Peyer's patch (tissue), 4 donors: ENCODE data around the gene COPG2. TPM values are rescaled to one million over a fixed set of nuclear protein-coding genes. Genes with fewer than 3 reads are reported as not detected.
"Not testable (repeated sequence)": the region's sequence is repeated elsewhere in the genome, so short reads cannot be mapped to it uniquely, and the experiment has no call there.

Experiments used
- DNase-seq, 3 donors: peaks; one replicate each; pipeline ENCODE4 v3.0.0-alpha.2; 2017 to 2019
- H3K27ac ChIP-seq, 4 donors: fragments of 200-600 bp; sonication (generic); one replicate each; pipeline ENCODE4 v1.5.1; 2016 to 2019
- H3K27me3 ChIP-seq, 2 donors: fragments of 200-600 bp; sonication (generic); one replicate each; pipeline ENCODE4 v1.5.1; 2019
- H3K36me3 ChIP-seq, 3 donors: fragments of 200-600 bp; sonication (generic); one replicate each; pipeline ENCODE4 v1.5.1; 2016 to 2019
- H3K4me1 ChIP-seq, 4 donors: fragments of 200-600 bp; sonication (generic); one replicate each; pipeline ENCODE4 v1.5.1; 2016 to 2019
- H3K4me3 ChIP-seq, 4 donors: fragments of 200-600 bp; sonication (generic); 1 replicate in 3 of 4; 2 replicates in 1 of 4; pipeline ENCODE4 v1.5.1; 2016 to 2019; ENCODE audit warnings: mild to moderate bottlenecking in 1 of 4
- H3K9me3 ChIP-seq, 4 donors: fragments of 200-600 bp; sonication (generic); one replicate each; pipeline ENCODE4 v1.5.1; 2016 to 2019; ENCODE audit warnings: mild to moderate bottlenecking in 1 of 4
- CTCF ChIP-seq, 6 experiments: fragments of 450-650 bp in 4 of 6; fragments of 200-600 bp in 2 of 6; sonication (generic) in 1 of 6; IDR thresholded peaks; one replicate each; pipeline ENCODE4 v1.5.1; 2017 to 2019; ENCODE audit warnings: antibody characterized with exemption in 6 of 6, mild to moderate bottlenecking in 3 of 6, moderate library complexity in 1 of 6
- POLR2A ChIP-seq, 2 donors: fragments of 450-650 bp; IDR thresholded peaks; one replicate each; pipeline ENCODE4 v1.5.1; 2017; ENCODE audit warnings: antibody characterized with exemption in 2 of 2, mild to moderate bottlenecking in 2 of 2, moderate library complexity in 2 of 2
- total RNA-seq, 4 donors: library from RNA; depleted of rRNA; stranded (reverse); fragments of >200 nt; gene quantifications; one replicate each; pipeline ENCODE4 v1.1.0, GENCODE V29; 2016

COPG2 gene
- total RNA-seq, 4 donors from 2014 or later, result 5.3 to 14.9 (median 12.0) TPM

GRCh38 chr7:130615583-130615982, 53.0 kb downstream of the COPG2 start:
- H3K27ac ChIP-seq, result no peak overlapping the region
- TF ChIP-seq POLR2A (IDR thresholded peaks at IDR 0.05), result no peak
- TF ChIP-seq CTCF (IDR thresholded peaks at IDR 0.05), result no peak
- H3K9me3 ChIP-seq, result no peaks in the 10 kb centered on the region
- H3K36me3 ChIP-seq, result peaks cover 0 to 34% (median 0%) of the 10 kb centered on the region in 3 donors
- H3K4me1 ChIP-seq, result no peaks in the 10 kb centered on the region
- no peaks in the 10 kb centered on the region for H3K27me3 ChIP-seq
- no peak overlapping the region for H3K4me3 ChIP-seq
- DNase-seq, result no peak

GRCh38 chr7:130614449-130614848, 54.1 kb downstream of the COPG2 start:
- no peaks in the 10 kb centered on the region for H3K27me3 ChIP-seq
- no peak overlapping the region for H3K27ac ChIP-seq
- H3K4me1 ChIP-seq, result no peaks in the 10 kb centered on the region
- H3K36me3 ChIP-seq, result peaks cover 0 to 44% (median 0%) of the 10 kb centered on the region in 3 donors
- DNase-seq, result no peak
- H3K9me3 ChIP-seq, result no peaks in the 10 kb centered on the region
- TF ChIP-seq CTCF (IDR thresholded peaks at IDR 0.05), result no peak
- TF ChIP-seq POLR2A (IDR thresholded peaks at IDR 0.05), result no peak
- H3K4me3 ChIP-seq, result no peak overlapping the region

GRCh38 chr7:130611218-130611617, 57.3 kb downstream of the COPG2 start:
- no peak for TF ChIP-seq CTCF (IDR thresholded peaks at IDR 0.05)
- TF ChIP-seq POLR2A (IDR thresholded peaks at IDR 0.05), result no peak
- no peak for DNase-seq
- Histone ChIP-seq H3K4me1 (no peaks in the 10 kb centered on the region), H3K27ac (no peak overlapping the region), H3K9me3 (no peaks in the 10 kb centered on the region), H3K27me3 (no peaks in the 10 kb centered on the region), H3K4me3 (no peak overlapping the region), H3K36me3 (peaks cover 0 to 58% (median 0%) of the 10 kb centered on the region in 3 donors)

GRCh38 chr7:130607066-130607465, 61.5 kb downstream of the COPG2 start:
- H3K27me3 ChIP-seq, H3K4me1 ChIP-seq, H3K9me3 ChIP-seq, DNase-seq, H3K27ac ChIP-seq, H3K4me3 ChIP-seq: not testable (repeated sequence)
- peaks cover 0 to 36% (median 0%) of the 10 kb centered on the region in 3 donors for H3K36me3 ChIP-seq

GRCh38 chr7:130606161-130606560, 62.4 kb downstream of the COPG2 start:
- H3K27me3 ChIP-seq, result no peaks in the 10 kb centered on the region
- TF ChIP-seq POLR2A (IDR thresholded peaks at IDR 0.05) (no peak), CTCF (IDR thresholded peaks at IDR 0.05) (no peak)
- H3K9me3 ChIP-seq, result no peaks in the 10 kb centered on the region
- H3K4me3 ChIP-seq, result no peak overlapping the region
- H3K27ac ChIP-seq, result no peak overlapping the region
- DNase-seq, result no peak
- H3K4me1 ChIP-seq, result no peaks in the 10 kb centered on the region
- H3K36me3 ChIP-seq, result peaks cover 0 to 28% (median 0%) of the 10 kb centered on the region in 3 donors

- no peak overlapping the region for H3K4me3 ChIP-seq
- no peak for TF ChIP-seq POLR2A (IDR thresholded peaks at IDR 0.05)
- no peak for TF ChIP-seq CTCF (IDR thresholded peaks at IDR 0.05)
- no peak for DNase-seq
- H3K27me3 ChIP-seq, result no peaks in the 10 kb centered on the region
- no peaks in the 10 kb centered on the region for H3K4me1 ChIP-seq
- no peaks in the 10 kb centered on the region for H3K36me3 ChIP-seq
- no peak overlapping the region for H3K27ac ChIP-seq
- H3K9me3 ChIP-seq, result no peaks in the 10 kb centered on the region
Measured at GRCh38 chr7:130598056-130598455, 70.5 kb downstream of the COPG2 start.
